Peyer's patch (tissue), 4 donors: ENCODE data around the gene WHRN. TPM values are rescaled to one million over a fixed set of nuclear protein-coding genes. Genes with fewer than 3 reads are reported as not detected.

Source experiments
- DNase-seq, 3 donors: peaks; one replicate each; pipeline ENCODE4 v3.0.0-alpha.2; 2017 to 2019
- H3K27ac ChIP-seq, 4 donors: fragments of 200-600 bp; sonication (generic); one replicate each; pipeline ENCODE4 v1.5.1; 2016 to 2019
- H3K27me3 ChIP-seq, 2 donors: fragments of 200-600 bp; sonication (generic); one replicate each; pipeline ENCODE4 v1.5.1; 2019
- H3K36me3 ChIP-seq, 3 donors: fragments of 200-600 bp; sonication (generic); one replicate each; pipeline ENCODE4 v1.5.1; 2016 to 2019
- H3K4me1 ChIP-seq, 4 donors: fragments of 200-600 bp; sonication (generic); one replicate each; pipeline ENCODE4 v1.5.1; 2016 to 2019
- H3K4me3 ChIP-seq, 4 donors: fragments of 200-600 bp; sonication (generic); 1 replicate in 3 of 4; 2 replicates in 1 of 4; pipeline ENCODE4 v1.5.1; 2016 to 2019; ENCODE audit warnings: mild to moderate bottlenecking in 1 of 4
- H3K9me3 ChIP-seq, 4 donors: fragments of 200-600 bp; sonication (generic); one replicate each; pipeline ENCODE4 v1.5.1; 2016 to 2019; ENCODE audit warnings: mild to moderate bottlenecking in 1 of 4
- CTCF ChIP-seq, 6 experiments: fragments of 450-650 bp in 4 of 6; fragments of 200-600 bp in 2 of 6; sonication (generic) in 1 of 6; IDR thresholded peaks; one replicate each; pipeline ENCODE4 v1.5.1; 2017 to 2019; ENCODE audit warnings: antibody characterized with exemption in 6 of 6, mild to moderate bottlenecking in 3 of 6, moderate library complexity in 1 of 6
- POLR2A ChIP-seq, 2 donors: fragments of 450-650 bp; IDR thresholded peaks; one replicate each; pipeline ENCODE4 v1.5.1; 2017; ENCODE audit warnings: antibody characterized with exemption in 2 of 2, mild to moderate bottlenecking in 2 of 2, moderate library complexity in 2 of 2
- total RNA-seq, 4 donors: library from RNA; depleted of rRNA; stranded (reverse); fragments of >200 nt; gene quantifications; one replicate each; pipeline ENCODE4 v1.1.0, GENCODE V29; 2016

Gene WHRN
- total RNA-seq, 4 donors from 2014 or later: 10.7 to 35.5 (median 15.3) TPM

GRCh38 chr9:114477642-114478041 lies 27.6 kb downstream of the WHRN start:
- no peak for DNase-seq
- no peaks in the 10 kb centered on the region for H3K4me1 ChIP-seq
- peaks cover 0 to 15% (median 0%) of the 10 kb centered on the region in 3 donors for H3K36me3 ChIP-seq
- H3K27ac ChIP-seq: no peak overlapping the region
- no peaks in the 10 kb centered on the region for H3K9me3 ChIP-seq
- H3K27me3 ChIP-seq: no peaks in the 10 kb centered on the region
- no peak for TF ChIP-seq POLR2A (IDR thresholded peaks at IDR 0.05)
- TF ChIP-seq CTCF (IDR thresholded peaks at IDR 0.05): no peak
- no peak overlapping the region for H3K4me3 ChIP-seq

GRCh38 chr9:114476891-114477469 lies 28.3 kb downstream of the WHRN start:
- Histone ChIP-seq H3K4me1 (no peaks in the 10 kb centered on the region), H3K27ac (no peak overlapping the region)

GRCh38 chr9:114475412-114476135 lies 29.7 kb downstream of the WHRN start:
- Histone ChIP-seq H3K9me3 (no peaks in the 10 kb centered on the region), H3K27ac (no peak overlapping the region), H3K36me3 (peaks cover 0 to 15% (median 0%) of the 10 kb centered on the region in 3 donors), H3K4me1 (no peaks in the 10 kb centered on the region), H3K4me3 (no peak overlapping the region), H3K27me3 (no peaks in the 10 kb centered on the region)
- TF ChIP-seq CTCF (IDR thresholded peaks at IDR 0.05): no peak
- TF ChIP-seq POLR2A (IDR thresholded peaks at IDR 0.05): no peak
- no peak for DNase-seq

More at GRCh38 chr9:114476891-114477469, 28.3 kb downstream of the WHRN start:
- H3K9me3 ChIP-seq: no peaks in the 10 kb centered on the region
- no peak for DNase-seq
- no peak for TF ChIP-seq POLR2A (IDR thresholded peaks at IDR 0.05)
- TF ChIP-seq CTCF (IDR thresholded peaks at IDR 0.05): no peak
- no peak overlapping the region for H3K4me3 ChIP-seq
- peaks cover 0 to 15% (median 0%) of the 10 kb centered on the region in 3 donors for H3K36me3 ChIP-seq
- no peaks in the 10 kb centered on the region for H3K27me3 ChIP-seq

GRCh38 chr9:114474425-114474824 lies 30.8 kb downstream of the WHRN start:
- no peaks in the 10 kb centered on the region for H3K4me1 ChIP-seq
- H3K27ac ChIP-seq: no peak overlapping the region
- peaks cover 0 to 15% (median 0%) of the 10 kb centered on the region in 3 donors for H3K36me3 ChIP-seq
- TF ChIP-seq POLR2A (IDR thresholded peaks at IDR 0.05) (no peak), CTCF (IDR thresholded peaks at IDR 0.05) (no peak)
- no peak for DNase-seq
- H3K9me3 ChIP-seq: no peaks in the 10 kb centered on the region
- no peaks in the 10 kb centered on the region for H3K27me3 ChIP-seq
- no peak overlapping the region for H3K4me3 ChIP-seq

GRCh38 chr9:114473447-114473801 lies 31.8 kb downstream of the WHRN start:
- TF ChIP-seq POLR2A (IDR thresholded peaks at IDR 0.05): no peak
- no peak for TF ChIP-seq CTCF (IDR thresholded peaks at IDR 0.05)
- no peaks in the 10 kb centered on the region for H3K27me3 ChIP-seq
- no peaks in the 10 kb centered on the region for H3K4me1 ChIP-seq
- no peak overlapping the region for H3K27ac ChIP-seq
- DNase-seq: no peak
- no peak overlapping the region for H3K4me3 ChIP-seq
- no peaks in the 10 kb centered on the region for H3K9me3 ChIP-seq
- peaks cover 0 to 15% (median 0%) of the 10 kb centered on the region in 3 donors for H3K36me3 ChIP-seq
